Subcutaneous adipose tissue (tissue), 4 donors: Measurements from ENCODE around the gene MAGI2. TPM values are rescaled to one million over a fixed set of nuclear protein-coding genes. Genes with fewer than 3 reads are reported as not detected.

Experiments
- CTCF ChIP-seq: fragments of 450-650 bp; IDR thresholded peaks from one replicate; pipeline ENCODE4 v1.5.1; 2016; ENCODE audit warnings: low read depth, mild to moderate bottlenecking, control low read depth, antibody characterized with exemption, moderate library complexity
- total RNA-seq, 4 donors: library from RNA; depleted of rRNA; stranded (reverse); fragments of >200 nt; gene quantifications; one replicate each; pipeline ENCODE4 v1.1.0, GENCODE V29; 2016

Gene MAGI2
- total RNA-seq, 4 donors from 2014 or later = 13.7 to 22.9 (median 17.7) TPM

- TF ChIP-seq CTCF = no peak
Measured at GRCh38 chr7:78434281-78434680, 1019.2 kb downstream of the MAGI2 start.

GRCh38 chr7:78433421-78433820, 1020.0 kb downstream of the MAGI2 start:
- TF ChIP-seq CTCF = no peak

- no peak for TF ChIP-seq CTCF
Measured at GRCh38 chr7:78429878-78430277, 1023.6 kb downstream of the MAGI2 start.

GRCh38 chr7:78427209-78427608, 1026.3 kb downstream of the MAGI2 start:
- no peak for TF ChIP-seq CTCF

GRCh38 chr7:78420001-78420400, 1033.5 kb downstream of the MAGI2 start:
- TF ChIP-seq CTCF = no peak

GRCh38 chr7:78417180-78417853, 1036.2 kb downstream of the MAGI2 start:
- no peak for TF ChIP-seq CTCF

GRCh38 chr7:78413568-78413967, 1039.9 kb downstream of the MAGI2 start:
- TF ChIP-seq CTCF = no peak
